Activated CD4-positive, alpha-beta memory T cell treated with anti-CD3 and anti-CD28 coated beads for 36 hours (primary cell): Measurements from ENCODE around the gene FERMT1. TPM values are rescaled to one million over a fixed set of nuclear protein-coding genes. Genes with fewer than 3 reads are reported as not detected.
"Not testable (repeated sequence)": the region's sequence is repeated elsewhere in the genome, so short reads cannot be mapped to it uniquely, and the experiment has no call there.

Experiments used
- CTCF ChIA-PET: fragments of 350-600 bp; sonication (Branson Sonifier 250); formaldehyde crosslinking; loops from one replicate; lab custom pipeline; 2021; ENCODE audit warnings: antibody characterized with exemption, inconsistent platforms; lab: Charles Lee
- POLR2A ChIA-PET: fragments of 350-600 bp; sonication (Branson Sonifier 250); formaldehyde crosslinking; loops from one replicate; lab custom pipeline; 2021; ENCODE audit warnings: antibody characterized with exemption; lab: Charles Lee
- DNase-seq: peaks from one replicate; pipeline ENCODE4 v3.0.0-alpha.2; 2020
- H3K27ac Mint-ChIP-seq: one replicate; pipeline ENCODE4 v1.8.0; 2021; ENCODE audit warnings: mixed read lengths
- H3K27me3 Mint-ChIP-seq: one replicate; pipeline ENCODE4 v1.8.0; 2021; ENCODE audit warnings: mixed read lengths
- H3K36me3 Mint-ChIP-seq: one replicate; pipeline ENCODE4 v1.8.0; 2021; ENCODE audit warnings: mixed read lengths
- H3K4me1 Mint-ChIP-seq: one replicate; pipeline ENCODE4 v1.8.0; 2021; ENCODE audit warnings: low read depth, mixed read lengths
- H3K4me3 Mint-ChIP-seq: one replicate; pipeline ENCODE4 v1.8.0; 2021; ENCODE audit warnings: mild to moderate bottlenecking, mixed read lengths
- H3K9me3 Mint-ChIP-seq: one replicate; pipeline ENCODE4 v1.8.0; 2021; ENCODE audit warnings: mixed read lengths
- intact Hi-C: fragments of 100-400 bp; cut with micrococcal nuclease; formaldehyde crosslinking; loops from one replicate; pipeline ENCODE4 v1.15.1; 2023
- total RNA-seq, 2 experiments: library from RNA; stranded (reverse); gene quantifications; one replicate each; pipeline ENCODE4 v1.2.3, GENCODE V29; 2021

FERMT1 gene
- total RNA-seq, 2 experiments from 2014 or later, result 0.05 to 0.33 TPM

DNA sequence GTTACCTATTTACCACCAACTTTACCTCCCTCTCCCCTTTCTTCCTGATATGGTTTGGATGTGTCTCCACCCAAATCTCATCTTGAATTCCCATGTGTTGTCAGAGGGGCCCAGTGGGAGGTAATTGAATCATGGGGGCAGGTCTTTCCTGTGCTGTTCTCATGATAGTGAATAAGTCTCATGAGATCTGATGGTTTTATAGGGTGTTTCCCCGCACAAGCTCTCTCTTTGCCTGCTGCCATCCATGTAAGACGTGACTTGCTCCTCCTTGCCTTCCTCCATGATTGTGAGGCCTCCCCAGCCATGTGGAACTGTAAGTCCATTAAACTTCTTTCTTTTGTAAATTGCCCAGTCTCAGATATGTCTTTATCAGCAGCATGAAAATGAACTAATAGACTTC lies 9.9 kb downstream of the FERMT1 start:
- CTCF ChIA-PET, DNase-seq: not testable (repeated sequence)
- peaks cover 20% of the 10 kb centered on the region for H3K9me3 Mint-ChIP-seq

GRCh38 chr20:6108330-6108729 lies 14.5 kb downstream of the FERMT1 start:
- H3K36me3 Mint-ChIP-seq, result peaks cover 3% of the 10 kb centered on the region
- H3K9me3 Mint-ChIP-seq, result peaks cover 6% of the 10 kb centered on the region
- peaks cover 6% of the 10 kb centered on the region for H3K27me3 Mint-ChIP-seq
- no peak for DNase-seq
- H3K4me3 Mint-ChIP-seq, result no peak overlapping the region
- H3K27ac Mint-ChIP-seq, result no peak overlapping the region
- H3K4me1 Mint-ChIP-seq, result no peaks in the 10 kb centered on the region
- ChIA-PET CTCF (no interaction called here), POLR2A (no interaction called here)
- intact Hi-C loops, result no loop called here

More for the DNA sequence above, 9.9 kb downstream of the FERMT1 start:
- H3K27me3 Mint-ChIP-seq, H3K36me3 Mint-ChIP-seq, intact Hi-C loops, H3K4me1 Mint-ChIP-seq, H3K27ac Mint-ChIP-seq, POLR2A ChIA-PET, H3K4me3 Mint-ChIP-seq: not testable (repeated sequence)

- Mint-ChIP-seq H3K9me3 (no peaks in the 10 kb centered on the region), H3K27me3 (peaks cover 7% of the 10 kb centered on the region), H3K4me1 (no peaks in the 10 kb centered on the region), H3K4me3 (no peak overlapping the region), H3K36me3 (no peaks in the 10 kb centered on the region), H3K27ac (no peak overlapping the region)
- ChIA-PET CTCF (no interaction called here), POLR2A (no interaction called here)
- intact Hi-C loops, result no loop called here
- no peak for DNase-seq
These were observed 18.2 kb downstream of the FERMT1 start for GRCh38 chr20:6104493-6105188.

DNA sequence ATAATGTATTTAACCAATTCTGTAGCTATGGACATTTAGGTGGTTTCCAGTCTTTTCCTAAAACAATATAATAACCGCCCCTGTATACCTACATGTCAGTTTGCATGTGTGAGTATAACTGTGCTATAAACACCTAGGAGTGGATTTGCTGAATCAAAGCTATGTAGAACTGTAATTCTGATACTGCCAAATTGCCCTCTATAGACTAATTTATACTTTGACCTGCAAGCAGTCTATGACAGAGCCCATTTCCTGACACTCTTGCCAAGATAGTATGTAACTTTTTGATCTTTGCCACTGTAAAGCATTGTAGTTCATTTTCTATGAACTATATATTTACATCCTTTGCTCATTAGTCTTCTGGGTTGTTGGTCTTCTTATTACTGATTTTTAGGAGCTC lies 19.5 kb downstream of the FERMT1 start:
- Mint-ChIP-seq H3K4me1 (no peaks in the 10 kb centered on the region), H3K4me3 (no peak overlapping the region), H3K27me3 (peaks cover 2% of the 10 kb centered on the region), H3K9me3 (no peaks in the 10 kb centered on the region), H3K36me3 (no peaks in the 10 kb centered on the region), H3K27ac (no peak overlapping the region)
- intact Hi-C loops, result no loop called here
- POLR2A ChIA-PET, result no interaction called here
- no peak for DNase-seq
- CTCF ChIA-PET, result no interaction called here

DNA sequence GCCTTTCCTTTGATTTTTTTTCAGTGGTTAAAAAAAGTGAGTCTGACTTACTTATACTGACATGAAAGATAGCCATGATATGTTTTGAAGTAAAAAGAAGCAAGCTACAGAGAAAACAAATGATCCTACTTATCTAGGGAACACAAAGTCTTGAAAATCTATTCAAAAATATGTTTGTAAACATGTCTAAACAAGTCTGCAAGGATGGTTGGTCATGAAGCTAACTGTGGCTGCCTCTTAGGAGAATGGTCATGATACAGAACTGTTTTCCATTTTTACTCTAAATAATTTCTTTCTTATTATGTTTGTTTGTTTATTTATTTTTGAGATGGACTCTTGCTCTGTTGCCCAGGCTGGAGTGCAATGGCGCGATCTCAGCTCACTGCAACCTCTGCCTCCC lies 21.5 kb downstream of the FERMT1 start:
- H3K36me3 Mint-ChIP-seq, result no peaks in the 10 kb centered on the region
- H3K27ac Mint-ChIP-seq, result no peak overlapping the region
- peaks cover 4% of the 10 kb centered on the region for H3K27me3 Mint-ChIP-seq
- DNase-seq, result no peak
- H3K4me1 Mint-ChIP-seq, result no peaks in the 10 kb centered on the region
- POLR2A ChIA-PET, result no interaction called here
- CTCF ChIA-PET, result no interaction called here
- no peaks in the 10 kb centered on the region for H3K9me3 Mint-ChIP-seq
- intact Hi-C loops, result no loop called here
- H3K4me3 Mint-ChIP-seq, result no peak overlapping the region

- ChIA-PET CTCF (no interaction called here), POLR2A (no interaction called here)
- Mint-ChIP-seq H3K36me3 (no peaks in the 10 kb centered on the region), H3K27ac (no peak overlapping the region), H3K27me3 (peaks cover 4% of the 10 kb centered on the region), H3K9me3 (no peaks in the 10 kb centered on the region), H3K4me1 (no peaks in the 10 kb centered on the region), H3K4me3 (no peak overlapping the region)
- no peak for DNase-seq
- intact Hi-C loops, result no loop called here
These were observed 22.6 kb downstream of the FERMT1 start for GRCh38 chr20:6100246-6100645.

DNA sequence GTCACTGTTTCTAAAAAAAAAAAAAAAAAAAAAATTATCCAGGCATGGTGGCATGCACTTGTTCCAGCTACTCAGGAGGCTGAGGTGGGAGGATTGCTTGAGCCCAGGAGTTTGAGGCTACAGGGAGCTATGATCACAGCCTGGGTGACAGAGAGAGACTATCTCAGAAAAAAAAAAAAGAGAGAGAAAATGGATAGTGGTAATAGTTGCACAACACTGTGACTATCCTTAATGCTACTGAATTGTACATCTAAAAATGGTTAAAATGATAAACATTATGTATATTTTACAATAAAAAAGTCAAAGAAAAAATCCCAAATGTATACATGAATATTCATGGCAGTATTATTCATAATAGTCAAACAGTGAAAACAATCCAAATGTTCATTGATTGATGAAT lies 23.0 kb downstream of the FERMT1 start:
- DNase-seq, result no peak
- peaks cover 4% of the 10 kb centered on the region for H3K27me3 Mint-ChIP-seq
- H3K4me1 Mint-ChIP-seq, result no peaks in the 10 kb centered on the region
- no peaks in the 10 kb centered on the region for H3K36me3 Mint-ChIP-seq
- intact Hi-C loops, result no loop called here
- no peak overlapping the region for H3K27ac Mint-ChIP-seq
- no peak overlapping the region for H3K4me3 Mint-ChIP-seq
- CTCF ChIA-PET, result no interaction called here
- POLR2A ChIA-PET, result no interaction called here
- H3K9me3 Mint-ChIP-seq, result no peaks in the 10 kb centered on the region

DNA sequence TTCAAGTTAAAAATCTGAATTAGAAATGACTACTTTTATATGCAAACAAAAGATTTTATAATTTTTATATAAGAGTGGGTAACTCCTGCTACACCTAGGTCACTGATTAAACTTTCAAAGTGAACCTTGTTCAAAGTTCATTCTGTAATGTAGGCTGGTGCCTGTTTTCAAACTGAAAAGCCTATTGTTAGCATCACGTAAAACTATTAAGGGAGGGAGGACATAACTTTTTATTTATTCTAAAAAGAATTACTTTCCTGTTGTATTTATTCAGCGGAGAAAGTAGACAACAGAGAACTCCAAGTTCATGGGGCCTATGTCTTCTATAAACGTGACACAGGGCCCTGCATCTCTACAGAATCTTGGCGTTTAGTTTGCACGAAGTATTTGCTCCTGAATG lies 27.4 kb downstream of the FERMT1 start:
- H3K36me3 Mint-ChIP-seq, result no peaks in the 10 kb centered on the region
- CTCF ChIA-PET, result no interaction called here
- no peaks in the 10 kb centered on the region for H3K4me1 Mint-ChIP-seq
- H3K4me3 Mint-ChIP-seq, result no peak overlapping the region
- intact Hi-C loops, result no loop called here
- H3K27me3 Mint-ChIP-seq, result peaks cover 15% of the 10 kb centered on the region
- H3K27ac Mint-ChIP-seq, result no peak overlapping the region
- POLR2A ChIA-PET, result no interaction called here
- no peak for DNase-seq
- H3K9me3 Mint-ChIP-seq, result no peaks in the 10 kb centered on the region

- Mint-ChIP-seq H3K27ac (no peak overlapping the region), H3K27me3 (peaks cover 18% of the 10 kb centered on the region), H3K4me1 (no peaks in the 10 kb centered on the region), H3K9me3 (no peaks in the 10 kb centered on the region), H3K36me3 (no peaks in the 10 kb centered on the region), H3K4me3 (no peak overlapping the region)
- intact Hi-C loops, result no loop called here
- POLR2A ChIA-PET, result no interaction called here
- no peak for DNase-seq
- CTCF ChIA-PET, result interaction anchor here (0.6 kb wide), 1 partner anchor 59 kb away, joined by 4 read pairs; no protein-coding TSS in a partner anchor
These were observed 28.3 kb downstream of the FERMT1 start for GRCh38 chr20:6094565-6094964.

DNA sequence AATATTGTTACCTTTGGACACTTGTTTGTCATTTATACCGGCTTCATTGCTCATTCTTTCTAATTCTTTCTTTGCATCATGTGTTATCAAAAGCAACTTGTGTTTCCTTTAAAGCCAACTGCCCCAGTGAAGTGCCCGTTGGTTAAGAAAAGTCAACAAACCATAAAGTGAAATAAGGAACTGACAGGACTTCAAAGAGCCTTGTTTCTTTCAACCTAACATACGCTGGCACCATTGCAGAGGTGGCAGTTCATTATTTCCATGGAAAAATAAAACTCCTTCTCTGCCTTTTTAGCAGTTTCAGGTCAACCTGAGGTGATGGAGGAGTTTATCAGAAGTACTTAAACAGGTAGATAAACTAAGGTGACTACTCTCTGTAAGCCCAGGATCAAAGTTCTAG lies 28.8 kb downstream of the FERMT1 start:
- peaks cover 20% of the 10 kb centered on the region for H3K27me3 Mint-ChIP-seq
- H3K36me3 Mint-ChIP-seq, result no peaks in the 10 kb centered on the region
- POLR2A ChIA-PET, result no interaction called here
- H3K27ac Mint-ChIP-seq, result no peak overlapping the region
- H3K4me1 Mint-ChIP-seq, result no peaks in the 10 kb centered on the region
- DNase-seq, result no peak
- no peak overlapping the region for H3K4me3 Mint-ChIP-seq
- intact Hi-C loops, result no loop called here
- CTCF ChIA-PET, result interaction anchor here (0.6 kb wide), 1 partner anchor 59 kb away, joined by 4 read pairs; no protein-coding TSS in a partner anchor
- H3K9me3 Mint-ChIP-seq, result no peaks in the 10 kb centered on the region

DNA sequence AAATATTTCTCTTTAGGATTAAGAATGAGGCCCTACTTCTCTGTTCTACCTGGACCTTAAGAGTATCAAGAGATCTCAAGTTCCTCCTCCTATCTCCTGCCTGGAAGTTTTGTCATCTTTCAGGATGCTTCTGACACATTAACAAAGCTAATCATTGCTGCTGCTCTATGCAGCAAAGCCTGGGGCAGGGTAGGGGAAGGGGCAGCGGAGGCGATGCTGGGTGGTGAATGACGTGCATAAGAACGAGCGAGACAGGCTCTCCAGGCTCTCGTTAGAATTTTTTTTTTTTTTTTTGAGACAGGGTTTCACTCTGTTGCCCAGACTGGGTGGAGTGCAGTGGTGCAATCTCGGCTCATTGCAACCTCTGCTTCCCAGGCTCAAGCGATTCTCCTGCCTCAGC lies 31.2 kb downstream of the FERMT1 start:
- intact Hi-C loops, result no loop called here
- no peak for DNase-seq
- Mint-ChIP-seq H3K4me1 (no peaks in the 10 kb centered on the region), H3K9me3 (no peaks in the 10 kb centered on the region), H3K36me3 (no peaks in the 10 kb centered on the region), H3K27me3 (peaks cover 22% of the 10 kb centered on the region), H3K4me3 (no peak overlapping the region), H3K27ac (no peak overlapping the region)
- ChIA-PET CTCF (no interaction called here), POLR2A (no interaction called here)

DNA sequence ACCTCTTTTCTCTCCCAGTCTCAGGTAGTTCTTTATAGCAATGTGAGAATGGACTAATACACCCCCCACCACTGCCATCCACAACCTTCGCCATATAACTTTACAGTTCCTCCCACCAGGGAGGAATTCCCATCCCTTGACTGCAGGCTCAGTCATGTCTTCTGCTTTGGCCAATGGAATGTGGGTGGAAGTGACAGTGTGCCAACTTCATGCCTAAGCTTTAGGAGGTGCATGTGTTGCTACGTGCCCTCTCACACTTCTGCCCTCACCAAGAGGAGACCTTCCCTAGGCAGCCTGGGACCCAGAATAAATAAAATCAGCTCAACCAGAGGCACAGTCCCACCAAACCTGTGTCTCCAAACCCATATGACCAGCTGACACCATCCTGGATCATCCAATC lies 36.0 kb downstream of the FERMT1 start:
- intact Hi-C loops, result no loop called here
- no peaks in the 10 kb centered on the region for H3K36me3 Mint-ChIP-seq
- ChIA-PET POLR2A (no interaction called here), CTCF (no interaction called here)
- no peak overlapping the region for H3K27ac Mint-ChIP-seq
- H3K4me3 Mint-ChIP-seq, result no peak overlapping the region
- H3K4me1 Mint-ChIP-seq, result no peaks in the 10 kb centered on the region
- H3K9me3 Mint-ChIP-seq, result no peaks in the 10 kb centered on the region
- DNase-seq, result no peak
- peaks cover 10% of the 10 kb centered on the region for H3K27me3 Mint-ChIP-seq

DNA sequence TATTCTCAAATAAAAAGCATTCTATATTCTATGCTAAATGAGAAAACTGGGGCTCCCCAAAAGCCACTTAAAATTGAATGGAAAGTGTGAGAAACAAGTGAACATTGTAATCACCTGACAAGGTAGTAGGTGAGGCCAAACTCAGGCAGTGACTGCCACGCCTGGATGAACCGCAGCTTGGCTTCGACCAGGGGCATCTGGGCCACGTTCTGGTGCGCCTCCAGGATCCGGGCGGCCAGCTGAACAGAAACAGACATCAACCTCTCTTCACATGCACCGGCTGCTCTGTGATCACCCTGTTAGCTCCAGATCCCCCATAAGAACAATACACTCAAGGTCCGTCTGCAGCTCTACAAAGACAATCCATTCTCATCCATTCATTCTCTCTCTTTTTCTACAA lies 38.9 kb downstream of the FERMT1 start:
- intact Hi-C loops, result no loop called here
- Mint-ChIP-seq H3K4me3 (no peak overlapping the region), H3K36me3 (no peaks in the 10 kb centered on the region), H3K27ac (no peak overlapping the region), H3K9me3 (no peaks in the 10 kb centered on the region), H3K27me3 (peaks cover 5% of the 10 kb centered on the region), H3K4me1 (no peaks in the 10 kb centered on the region)
- ChIA-PET CTCF (no interaction called here), POLR2A (no interaction called here)
- DNase-seq, result no peak
